ENCODE data around the gene TNK2. TPM values are rescaled to one million over a fixed set of nuclear protein-coding genes. Genes with fewer than 3 reads are reported as not detected.
"Not testable (repeated sequence)": the region's sequence is repeated elsewhere in the genome, so short reads cannot be mapped to it uniquely, and the experiment has no call there.

Gene TNK2
- total RNA-seq, 2 experiments from 2014 or later, result 110 to 127 TPM

GRCh38 chr3:195820186-195820585 lies 88.2 kb downstream of the TNK2 start:
- H3K27ac Mint-ChIP-seq, result no peak overlapping the region
- no peak for DNase-seq
- ATAC-seq, result no peak
- H3K27me3 Mint-ChIP-seq (ENCODE audit: low read depth), result peaks cover 5% of the 10 kb centered on the region
- no peak overlapping the region for H3K4me3 Mint-ChIP-seq
- H3K4me1 Mint-ChIP-seq (ENCODE audit: low read depth), result peaks cover 7% of the 10 kb centered on the region
- no peaks in the 10 kb centered on the region for H3K9me3 Mint-ChIP-seq (ENCODE audit: insufficient read depth)
- ChIA-PET CTCF (interaction anchor here (2.2 kb wide), 1 partner anchor 39 kb away, joined by 5 read pairs; no protein-coding TSS in a partner anchor), POLR2A (no interaction called here)
- no peaks in the 10 kb centered on the region for H3K36me3 Mint-ChIP-seq (ENCODE audit: low read depth)

- no peak overlapping the region for H3K4me3 Mint-ChIP-seq
- ChIA-PET POLR2A (no interaction called here), CTCF (interaction anchor here (2.2 kb wide), 1 partner anchor 41 kb away, joined by 5 read pairs; no protein-coding TSS in a partner anchor)
- H3K4me1 Mint-ChIP-seq (ENCODE audit: low read depth), result peaks cover 9% of the 10 kb centered on the region
- H3K9me3 Mint-ChIP-seq (ENCODE audit: insufficient read depth), result no peaks in the 10 kb centered on the region
- no peaks in the 10 kb centered on the region for H3K36me3 Mint-ChIP-seq (ENCODE audit: low read depth)
- H3K27me3 Mint-ChIP-seq (ENCODE audit: low read depth), result peaks cover 5% of the 10 kb centered on the region
- no peak for ATAC-seq
- no peak for DNase-seq
- no peak overlapping the region for H3K27ac Mint-ChIP-seq
These were observed 90.0 kb downstream of the TNK2 start for GRCh38 chr3:195818301-195818700.

GRCh38 chr3:195817578-195818135 lies 90.7 kb downstream of the TNK2 start:
- Mint-ChIP-seq H3K4me3 (no peak overlapping the region), H3K9me3 (ENCODE audit: insufficient read depth) (no peaks in the 10 kb centered on the region), H3K4me1 (ENCODE audit: low read depth) (peaks cover 9% of the 10 kb centered on the region), H3K36me3 (ENCODE audit: low read depth) (no peaks in the 10 kb centered on the region), H3K27me3 (ENCODE audit: low read depth) (peaks cover 5% of the 10 kb centered on the region), H3K27ac (peak overlapping the region; percentile 55)
- ChIA-PET POLR2A (no interaction called here), CTCF (no interaction called here)
- DNase-seq, result no peak
- ATAC-seq, result no peak

- H3K27ac Mint-ChIP-seq; POLR2A ChIA-PET; H3K4me1 Mint-ChIP-seq (ENCODE audit: low read depth); H3K4me3 Mint-ChIP-seq; CTCF ChIA-PET; H3K9me3 Mint-ChIP-seq (ENCODE audit: insufficient read depth); H3K36me3 Mint-ChIP-seq (ENCODE audit: low read depth); DNase-seq; H3K27me3 Mint-ChIP-seq (ENCODE audit: low read depth); ATAC-seq: not testable (repeated sequence)
These were observed 92.0 kb downstream of the TNK2 start for GRCh38 chr3:195816276-195816913.

GRCh38 chr3:195815169-195815771 lies 93.1 kb downstream of the TNK2 start:
- H3K9me3 Mint-ChIP-seq (ENCODE audit: insufficient read depth), result no peaks in the 10 kb centered on the region
- ATAC-seq (no peak), DNase-seq (no peak)
- H3K4me3 Mint-ChIP-seq, result no peak overlapping the region
- POLR2A ChIA-PET, result interaction anchor here (1.1 kb wide), 1 partner anchor 9 kb away, joined by 3 read pairs; no protein-coding TSS in a partner anchor
- CTCF ChIA-PET, result interaction anchor here (1.8 kb wide), 1 partner anchor 35 kb away, joined by 5 read pairs; no protein-coding TSS in a partner anchor
- H3K36me3 Mint-ChIP-seq (ENCODE audit: low read depth), result no peaks in the 10 kb centered on the region
- no peak overlapping the region for H3K27ac Mint-ChIP-seq
- H3K4me1 Mint-ChIP-seq (ENCODE audit: low read depth), result peaks cover 9% of the 10 kb centered on the region
- H3K27me3 Mint-ChIP-seq (ENCODE audit: low read depth), result peaks cover 2% of the 10 kb centered on the region

GRCh38 chr3:195813916-195814640 lies 94.3 kb downstream of the TNK2 start:
- ChIA-PET CTCF (interaction anchor here (1.8 kb wide), 1 partner anchor 36 kb away, joined by 5 read pairs; no protein-coding TSS in a partner anchor), POLR2A (interaction anchor here (1.1 kb wide), 1 partner anchor 8 kb away, joined by 3 read pairs; no protein-coding TSS in a partner anchor)
- Mint-ChIP-seq H3K4me1 (ENCODE audit: low read depth) (peaks cover 9% of the 10 kb centered on the region), H3K9me3 (ENCODE audit: insufficient read depth) (no peaks in the 10 kb centered on the region), H3K27me3 (ENCODE audit: low read depth) (peaks cover 2% of the 10 kb centered on the region), H3K4me3 (no peak overlapping the region), H3K36me3 (ENCODE audit: low read depth) (no peaks in the 10 kb centered on the region), H3K27ac (no peak overlapping the region)
- ATAC-seq (no peak), DNase-seq (no peak)

Small RNA genes within 50 kb of the gene (microRNA-seq; reads per million reads assigned to microRNA genes)
- not detected for gene MIR6829

Other genes starting within 250 kb of the TNK2 start
- 1 to 10 TPM in 1 of 2 experiments, under 1 TPM in 1; 0.53 to 1.7 TPM for gene MUC20, start 187.6 kb downstream of the TNK2 start, total RNA-seq
- gene MUC4, start 96.6 kb downstream of the TNK2 start, total RNA-seq, result under 1 TPM in 1 of 2 experiments, not detected in 1; 0.05 TPM
- 100 to 1,000 TPM; 282 to 298 TPM for gene TFRC, start 173.5 kb upstream of the TNK2 start, total RNA-seq

Data from activated CD8-positive, alpha-beta T cell treated with anti-CD3 and anti-CD28 coated beads, Interleukin-2, amount 10 ng/mL, durations not matched to agents 7 days and 5 days (primary cell).